T-helper 17 cell (primary cell): ENCODE results near the gene CENPL. TPM values are rescaled to one million over a fixed set of nuclear protein-coding genes. Genes with fewer than 3 reads are reported as not detected.
A peak's percentile ranks its signal among the peaks of the same experiment; 100 is the strongest.
"Not testable (repeated sequence)": the region's sequence is repeated elsewhere in the genome, so short reads cannot be mapped to it uniquely, and the experiment has no call there.

Experiments used
- ATAC-seq: fragments of 150-1000 bp; cut with Tn5 transposase; 2 replicates; pipeline ENCODE4 v1.10.0; 2021; ENCODE audit warnings: mild to moderate bottlenecking, moderate library complexity
- DNase-seq, 3 donors: peaks; one replicate each; pipeline versions ENCODE4 v3.0.0 to v3.0.0-alpha.2; 2020 to 2021
- H3K9me3 ChIP-seq: one replicate; pipeline ENCODE4 v1.7.0; 2013; ENCODE audit warnings: low read length, mild to moderate bottlenecking; ENCODE audit not compliant: control insufficient read depth, poor library complexity, severe bottlenecking
- H3K27ac Mint-ChIP-seq: one replicate; pipeline ENCODE4 v1.8.0; 2022; ENCODE audit warnings: mild to moderate bottlenecking, moderate library complexity, mixed read lengths
- H3K27me3 Mint-ChIP-seq: one replicate; pipeline ENCODE4 v1.8.0; 2022; ENCODE audit warnings: mixed read lengths
- H3K36me3 Mint-ChIP-seq: one replicate; pipeline ENCODE4 v1.8.0; 2022; ENCODE audit warnings: low read depth, mixed read lengths
- H3K4me1 Mint-ChIP-seq: one replicate; pipeline ENCODE4 v1.8.0; 2022; ENCODE audit warnings: mild to moderate bottlenecking, mixed read lengths
- H3K4me3 Mint-ChIP-seq: one replicate; pipeline ENCODE4 v1.8.0; 2022; ENCODE audit warnings: mild to moderate bottlenecking, moderate library complexity, mixed read lengths
- total RNA-seq, 4 donors: library from RNA in 2 of 4; stranded (reverse) in 2 of 4; gene quantifications; one replicate each; pipeline ENCODE4 v1.2.3 and lab custom pipeline; 2022 to 2026

The CENPL gene
- total RNA-seq, 2 donors from 2014 or later = 4.7 to 7.1 TPM

DNA sequence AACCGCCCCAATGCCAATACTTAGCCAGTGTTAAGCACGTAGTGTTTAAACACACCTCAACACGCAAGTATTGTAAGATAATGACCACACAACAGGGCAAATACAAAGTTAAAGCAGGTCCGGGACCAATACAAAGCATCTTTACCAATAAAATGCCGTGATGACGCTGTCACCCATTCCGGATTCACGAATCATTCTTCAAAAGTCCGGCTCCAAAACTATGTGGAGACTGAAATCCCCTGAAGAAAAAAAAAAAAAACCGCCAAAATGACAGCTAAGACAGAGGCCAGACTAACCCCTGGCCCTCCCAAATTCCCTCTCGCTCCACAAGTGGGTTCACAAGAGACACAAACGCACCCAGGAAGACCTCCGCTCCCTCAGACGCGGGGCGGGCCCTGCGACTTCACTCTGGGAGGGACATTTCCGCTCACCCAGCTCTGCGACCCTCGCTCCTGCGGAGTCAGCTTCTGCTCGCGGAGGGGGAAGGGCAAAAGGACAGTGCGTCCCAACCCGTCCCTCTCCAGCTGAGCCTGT is 835 bp downstream of the CENPL start:
- DNase-seq = no peak
- peak overlapping the region; percentile 96 for H3K27ac Mint-ChIP-seq
- H3K4me3 Mint-ChIP-seq = peak overlapping the region; percentile 99
- H3K4me1 Mint-ChIP-seq = peaks cover 32% of the 10 kb centered on the region
- no peaks in the 10 kb centered on the region for H3K9me3 ChIP-seq
- peaks cover 6% of the 10 kb centered on the region for H3K36me3 Mint-ChIP-seq
- no peaks in the 10 kb centered on the region for H3K27me3 Mint-ChIP-seq
- ATAC-seq = peak; percentile 8

DNA sequence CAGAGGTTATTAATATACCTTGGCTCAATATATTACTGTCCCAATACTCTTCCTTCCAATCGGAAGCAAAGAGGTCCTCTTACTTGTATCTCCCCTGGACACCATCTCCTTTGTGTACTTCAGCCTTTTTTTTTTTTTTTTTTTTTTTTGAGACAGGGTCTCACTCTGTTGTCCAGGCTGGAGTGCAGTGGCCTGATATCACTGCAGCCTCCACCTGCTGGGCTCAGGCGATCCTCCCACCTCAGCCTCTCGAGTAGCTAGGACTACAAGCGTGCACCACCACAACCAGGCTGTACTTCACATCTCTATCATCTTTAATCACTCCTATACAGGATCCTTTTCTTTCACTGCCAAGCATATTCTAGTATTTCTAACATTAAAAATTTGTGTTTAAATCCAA is 3.0 kb downstream of the CENPL start:
- peaks cover 39% of the 10 kb centered on the region for H3K4me1 Mint-ChIP-seq
- DNase-seq (no peak), ATAC-seq (no peak)
- peak overlapping the region; percentile 43 for H3K27ac Mint-ChIP-seq
- H3K9me3 ChIP-seq = no peaks in the 10 kb centered on the region
- H3K27me3 Mint-ChIP-seq = no peaks in the 10 kb centered on the region
- H3K4me3 Mint-ChIP-seq = no peak overlapping the region
- H3K36me3 Mint-ChIP-seq = peaks cover 12% of the 10 kb centered on the region

DNA sequence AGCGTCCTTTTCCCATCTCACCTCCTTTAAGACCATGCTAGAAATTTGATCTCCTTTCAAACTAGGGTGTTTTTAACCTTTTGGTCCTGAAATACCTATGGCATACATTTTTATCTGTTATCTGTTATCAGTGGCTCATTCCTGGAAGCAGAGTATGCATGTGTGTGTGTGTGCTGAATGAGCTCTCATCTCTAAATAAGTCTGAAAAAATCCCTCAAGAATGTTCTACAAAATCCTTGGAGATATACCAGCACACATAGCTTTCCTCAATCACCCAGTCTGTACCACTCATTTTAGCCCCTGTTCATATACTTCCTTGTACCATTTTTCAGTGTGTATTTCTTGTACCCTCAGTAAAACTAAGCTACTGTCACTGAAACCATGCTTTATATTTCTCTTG is 6.2 kb downstream of the CENPL start:
- Mint-ChIP-seq H3K27ac (peak overlapping the region; percentile 54), H3K27me3 (no peaks in the 10 kb centered on the region), H3K4me1 (peaks cover 44% of the 10 kb centered on the region), H3K4me3 (no peak overlapping the region), H3K36me3 (peaks cover 10% of the 10 kb centered on the region)
- ATAC-seq = no peak
- no peak for DNase-seq
- H3K9me3 ChIP-seq = no peaks in the 10 kb centered on the region

DNA sequence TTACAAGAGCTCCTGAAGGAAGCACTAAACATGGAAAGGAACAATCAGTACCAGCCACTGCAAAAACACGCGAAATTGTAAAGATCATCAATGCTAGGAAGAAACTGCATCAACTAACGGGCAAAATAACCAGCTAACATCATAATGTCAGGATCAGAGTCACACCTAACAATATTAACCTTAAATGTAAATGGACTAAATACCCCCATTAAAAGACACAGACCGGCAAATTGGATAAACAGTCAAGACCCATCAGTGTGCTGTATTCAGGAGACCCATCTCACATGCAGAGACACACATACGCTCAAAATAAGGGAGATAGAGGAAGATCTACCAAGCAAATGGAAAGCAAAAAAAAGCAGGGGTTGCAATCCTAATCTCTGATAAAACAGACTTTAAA is 11.0 kb downstream of the CENPL start:
- not testable (repeated sequence) for ATAC-seq, H3K4me3 Mint-ChIP-seq, H3K27me3 Mint-ChIP-seq, H3K27ac Mint-ChIP-seq, DNase-seq, H3K9me3 ChIP-seq
- H3K4me1 Mint-ChIP-seq = peaks cover 35% of the 10 kb centered on the region
- peaks cover 19% of the 10 kb centered on the region for H3K36me3 Mint-ChIP-seq

DNA sequence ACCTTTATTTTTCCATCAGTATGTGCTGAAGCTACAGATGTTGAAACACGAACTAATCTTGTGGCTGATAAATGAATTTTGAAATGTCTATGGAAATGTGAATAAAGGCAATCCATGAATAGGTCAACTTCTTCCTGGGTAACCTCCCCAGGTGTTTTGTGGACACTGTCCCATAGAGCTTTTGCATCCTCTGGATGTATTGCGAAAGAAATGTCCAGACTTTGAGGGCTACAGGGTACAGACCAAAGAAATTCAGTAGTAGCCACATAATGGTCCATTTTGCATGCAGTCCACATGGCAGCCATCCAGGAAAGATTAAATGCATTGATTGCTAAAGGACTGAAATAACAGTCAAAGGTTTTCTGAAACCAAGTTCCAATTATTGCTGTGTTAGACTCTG is 21.7 kb downstream of the CENPL start:
- Mint-ChIP-seq H3K27me3 (no peaks in the 10 kb centered on the region), H3K27ac (no peak overlapping the region)

DNA sequence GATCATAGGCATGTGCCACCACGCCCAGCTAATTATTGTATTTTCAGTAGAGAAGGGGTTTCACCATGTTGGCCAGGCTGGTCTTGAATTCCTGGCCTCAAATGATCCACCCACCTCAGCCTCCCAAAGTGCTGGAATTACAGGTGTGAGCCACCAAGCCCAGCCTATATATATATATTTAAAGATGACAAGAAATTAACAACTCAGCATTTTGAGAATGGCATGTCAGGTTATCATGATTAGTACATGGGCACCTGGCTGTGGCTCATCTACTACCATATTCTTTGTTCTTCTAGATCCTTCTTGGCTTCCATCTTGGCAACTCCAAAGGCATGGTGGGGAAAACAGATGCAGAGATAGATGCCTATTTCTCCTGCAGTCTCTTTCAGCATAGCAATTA is 24.7 kb downstream of the CENPL start:
- H3K4me3 Mint-ChIP-seq, H3K27me3 Mint-ChIP-seq, H3K36me3 Mint-ChIP-seq, H3K9me3 ChIP-seq, DNase-seq, H3K27ac Mint-ChIP-seq, H3K4me1 Mint-ChIP-seq, ATAC-seq: not testable (repeated sequence)

More for the DNA sequence above, 21.7 kb downstream of the CENPL start:
- ATAC-seq = no peak
- DNase-seq = no peak
- H3K4me3 Mint-ChIP-seq = no peak overlapping the region
- H3K9me3 ChIP-seq = no peaks in the 10 kb centered on the region
- H3K36me3 Mint-ChIP-seq = peaks cover 5% of the 10 kb centered on the region
- no peaks in the 10 kb centered on the region for H3K4me1 Mint-ChIP-seq

DNA sequence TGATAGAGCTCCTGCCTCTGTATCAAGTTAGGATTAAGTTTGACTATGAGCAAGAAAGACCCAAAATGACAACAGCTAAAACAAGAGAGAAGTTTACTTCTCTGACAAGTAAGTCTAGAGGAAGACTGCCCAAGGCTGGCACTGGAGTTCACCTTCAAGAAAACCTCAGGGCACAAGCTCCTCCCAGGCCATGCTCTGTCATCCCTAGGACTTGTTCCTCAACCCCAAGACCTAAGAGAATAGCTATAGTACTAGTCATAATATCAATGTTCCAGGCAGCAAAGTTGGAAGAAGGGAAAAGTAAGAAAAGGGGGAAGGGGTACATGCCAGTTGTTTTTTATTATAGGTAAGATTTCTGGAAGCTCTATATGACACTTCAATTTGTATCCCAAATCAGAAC is 26.6 kb downstream of the CENPL start:
- no peak overlapping the region for H3K27ac Mint-ChIP-seq
- no peaks in the 10 kb centered on the region for H3K27me3 Mint-ChIP-seq
- H3K36me3 Mint-ChIP-seq = no peaks in the 10 kb centered on the region
- no peak for ATAC-seq
- no peaks in the 10 kb centered on the region for H3K4me1 Mint-ChIP-seq
- no peak for DNase-seq
- no peaks in the 10 kb centered on the region for H3K9me3 ChIP-seq
- H3K4me3 Mint-ChIP-seq = no peak overlapping the region

DNA sequence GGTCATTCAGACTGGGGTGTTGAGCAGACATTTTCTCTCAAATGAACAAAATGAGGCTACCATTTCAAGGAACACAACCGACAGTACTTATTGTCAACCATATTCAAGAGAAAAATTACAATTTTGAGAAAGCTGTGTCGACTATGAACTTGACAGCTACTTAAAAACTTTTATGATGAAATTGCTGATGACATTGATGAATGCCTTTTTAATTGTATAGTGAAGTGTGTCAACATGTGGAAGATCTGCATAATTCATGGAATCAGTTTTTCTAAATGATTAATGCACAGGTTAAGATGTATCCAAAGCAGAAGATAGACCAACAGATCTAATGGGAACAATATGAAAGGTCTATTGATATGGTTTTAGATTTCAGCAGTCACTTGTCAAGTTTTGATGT is 34.8 kb downstream of the CENPL start:
- Mint-ChIP-seq H3K4me3 (no peak overlapping the region), H3K27me3 (no peaks in the 10 kb centered on the region), H3K36me3 (peaks cover 2% of the 10 kb centered on the region), H3K4me1 (peaks cover 2% of the 10 kb centered on the region), H3K27ac (no peak overlapping the region)
- DNase-seq (no peak), ATAC-seq (no peak)
- no peaks in the 10 kb centered on the region for H3K9me3 ChIP-seq

DNA sequence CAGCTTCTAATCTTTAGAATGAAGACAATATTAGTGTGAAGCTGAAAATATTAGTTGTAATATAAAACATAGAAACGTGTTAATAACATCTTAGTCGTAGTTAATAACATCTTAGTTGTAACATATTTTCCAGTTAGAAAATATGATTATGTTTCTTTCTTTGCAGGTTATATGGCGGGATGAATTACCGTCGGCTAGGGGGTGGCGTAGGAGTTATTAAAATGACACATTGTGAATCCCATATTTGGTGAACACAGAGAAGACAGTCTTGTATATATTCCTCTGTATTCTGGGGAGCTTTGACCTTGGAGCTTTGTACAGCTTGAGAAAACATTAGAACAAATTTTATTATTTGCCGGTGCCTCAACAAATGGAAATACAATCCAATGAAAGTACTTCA is 39.7 kb downstream of the CENPL start:
- Mint-ChIP-seq H3K4me1 (no peaks in the 10 kb centered on the region), H3K4me3 (no peak overlapping the region), H3K36me3 (peaks cover 2% of the 10 kb centered on the region), H3K27ac (no peak overlapping the region), H3K27me3 (no peaks in the 10 kb centered on the region)
- no peaks in the 10 kb centered on the region for H3K9me3 ChIP-seq
- ATAC-seq = no peak
- DNase-seq = no peak

DNA sequence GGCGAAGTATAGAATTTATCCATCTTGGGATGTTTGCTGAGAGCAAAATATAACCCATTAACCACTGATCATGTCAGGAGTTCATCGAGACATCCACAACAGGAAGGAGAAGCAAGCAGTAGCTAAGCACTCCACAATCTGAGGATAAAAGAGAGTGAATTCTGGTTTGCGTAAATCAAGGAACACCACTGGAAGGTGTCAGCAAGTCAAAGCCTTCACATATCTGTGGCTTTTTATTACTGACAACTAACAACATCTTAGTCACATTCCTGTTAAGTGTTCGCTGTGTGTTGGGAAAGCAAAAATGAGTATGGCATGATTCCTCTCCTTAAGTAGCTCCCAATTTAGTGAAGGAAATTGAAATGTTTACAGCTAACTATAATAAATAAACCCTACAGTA is 44.7 kb downstream of the CENPL start:
- Mint-ChIP-seq H3K4me1 (peaks cover 3% of the 10 kb centered on the region), H3K36me3 (peaks cover 19% of the 10 kb centered on the region), H3K27ac (no peak overlapping the region), H3K27me3 (no peaks in the 10 kb centered on the region), H3K4me3 (no peak overlapping the region)
- DNase-seq (no peak), ATAC-seq (no peak)
- no peaks in the 10 kb centered on the region for H3K9me3 ChIP-seq

DNA sequence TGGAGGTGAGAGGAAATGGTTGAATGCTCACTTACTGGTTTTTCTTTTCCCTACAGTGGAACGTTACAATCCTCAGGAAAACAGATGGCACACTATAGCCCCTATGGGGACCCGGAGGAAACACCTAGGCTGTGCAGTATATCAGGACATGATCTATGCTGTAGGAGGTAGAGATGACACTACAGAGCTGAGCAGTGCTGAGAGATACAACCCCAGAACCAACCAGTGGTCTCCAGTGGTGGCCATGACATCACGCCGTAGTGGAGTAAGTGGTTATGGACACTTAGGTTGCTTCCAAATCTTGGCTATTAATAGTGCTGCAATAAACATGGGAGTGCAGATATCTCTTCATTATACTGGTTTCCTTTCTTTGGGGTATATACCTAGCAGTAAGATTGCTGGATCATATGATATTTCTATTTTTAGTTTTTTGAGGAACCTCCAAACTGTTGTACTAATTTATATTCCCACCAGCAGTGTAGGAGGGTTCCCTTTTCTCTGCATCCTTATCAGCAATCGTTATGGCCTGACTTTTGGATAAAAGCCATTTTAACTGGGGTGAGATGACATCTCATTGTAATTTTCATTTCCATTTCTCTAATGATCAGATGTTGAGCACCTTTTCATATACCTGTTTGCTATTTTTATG is 49.0 kb downstream of the CENPL start:
- Mint-ChIP-seq H3K27me3 (no peaks in the 10 kb centered on the region), H3K27ac (peak overlapping the region; percentile 57), H3K4me3 (no peak overlapping the region), H3K4me1 (peaks cover 3% of the 10 kb centered on the region), H3K36me3 (peaks cover 19% of the 10 kb centered on the region)
- DNase-seq (no peak), ATAC-seq (no peak)
- no peaks in the 10 kb centered on the region for H3K9me3 ChIP-seq

DNA sequence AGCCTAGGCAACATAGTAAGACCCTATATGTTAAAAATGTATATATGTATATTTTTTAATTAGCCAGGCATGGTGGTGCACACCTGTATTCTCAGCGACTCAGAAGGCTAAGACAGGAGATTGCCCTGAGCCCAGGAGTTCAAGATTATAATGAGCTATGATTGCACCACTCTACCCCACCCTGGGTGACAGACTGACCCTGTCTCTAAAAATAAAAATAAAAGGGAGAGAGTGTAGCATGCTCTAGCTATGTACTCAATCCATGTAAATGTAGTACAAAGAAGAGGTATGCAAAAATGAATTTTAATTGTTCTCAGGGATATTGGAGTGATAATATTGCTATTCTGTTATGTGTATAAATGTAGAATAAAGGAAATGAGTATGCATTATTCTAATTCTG is 53.1 kb downstream of the CENPL start:
- peak overlapping the region; percentile 29 for H3K27ac Mint-ChIP-seq
- H3K4me1 Mint-ChIP-seq = peaks cover 25% of the 10 kb centered on the region
- H3K4me3 Mint-ChIP-seq = no peak overlapping the region
- DNase-seq (no peak), ATAC-seq (no peak)
- no peaks in the 10 kb centered on the region for H3K9me3 ChIP-seq
- H3K36me3 Mint-ChIP-seq = peaks cover 15% of the 10 kb centered on the region
- no peaks in the 10 kb centered on the region for H3K27me3 Mint-ChIP-seq

DNA sequence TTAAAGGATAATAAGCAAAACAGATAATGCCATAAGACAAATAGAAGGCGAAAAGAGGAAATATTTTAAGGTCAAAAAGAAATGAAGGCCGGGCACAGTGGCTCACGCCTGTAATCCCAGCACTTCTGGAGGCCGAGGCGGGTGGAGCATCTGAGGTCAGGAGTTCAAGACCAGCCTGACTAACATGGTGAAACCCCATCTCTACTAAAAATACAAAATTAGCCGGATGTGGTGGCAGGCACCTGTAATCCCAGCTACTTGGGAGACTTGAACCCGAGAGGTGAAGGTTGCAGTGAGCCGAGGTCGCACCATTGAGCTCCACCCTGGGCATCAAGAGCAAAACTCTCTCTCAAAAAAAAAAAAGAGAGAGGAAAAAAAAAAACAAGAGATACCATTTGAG is 54.4 kb downstream of the CENPL start:
- ATAC-seq, DNase-seq, H3K27me3 Mint-ChIP-seq, H3K9me3 ChIP-seq, H3K4me3 Mint-ChIP-seq, H3K36me3 Mint-ChIP-seq: not testable (repeated sequence)
- Mint-ChIP-seq H3K27ac (peak overlapping the region; percentile 94), H3K4me1 (peaks cover 22% of the 10 kb centered on the region)

DNA sequence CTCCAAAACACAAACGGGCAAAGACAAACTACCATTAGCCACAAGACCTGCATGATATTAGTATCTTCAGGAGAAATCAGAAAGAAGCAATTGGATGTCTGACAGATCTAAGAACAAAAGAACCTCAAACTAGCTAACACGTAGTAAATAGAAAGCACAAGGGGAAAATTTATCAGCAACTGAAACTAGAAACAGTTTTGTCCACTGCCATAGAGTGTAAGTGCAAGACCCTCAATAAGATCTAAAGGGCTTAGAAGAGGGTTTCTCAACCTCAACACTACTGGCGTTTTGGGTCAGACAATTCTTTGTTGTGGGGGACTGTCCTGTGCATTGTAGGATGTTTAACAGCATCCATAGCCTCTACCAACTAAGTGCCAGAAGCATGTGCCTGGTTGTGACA is 55.9 kb downstream of the CENPL start:
- H3K36me3 Mint-ChIP-seq = peaks cover 3% of the 10 kb centered on the region
- H3K27me3 Mint-ChIP-seq = no peaks in the 10 kb centered on the region
- DNase-seq = no peak
- H3K9me3 ChIP-seq = no peaks in the 10 kb centered on the region
- no peak overlapping the region for H3K4me3 Mint-ChIP-seq
- H3K27ac Mint-ChIP-seq = peak overlapping the region; percentile 94
- peaks cover 22% of the 10 kb centered on the region for H3K4me1 Mint-ChIP-seq
- ATAC-seq = no peak
